HEK293 (cell line): ENCODE data around the gene FBN2.

Experiments used
- CTCF ChIP-seq: fragments of 450-650 bp; formaldehyde crosslinking; IDR thresholded peaks from 2 replicates; pipeline ENCODE4 v1.5.1; 2016; ENCODE audit warnings: missing biosample characterization, missing genetic modification characterization
- HOXC10 ChIP-seq: sonication (generic); formaldehyde crosslinking; IDR thresholded peaks from 2 replicates; pipeline ENCODE4 v1.8.1; 2023; ENCODE audit warnings: mild to moderate bottlenecking, missing genetic modification reagents
- KLF10 ChIP-seq: fragments of 450-650 bp; IDR thresholded peaks from 2 replicates; pipeline ENCODE4 v1.5.1; 2018; ENCODE audit warnings: missing biosample characterization, mild to moderate bottlenecking, missing genetic modification characterization
- PBX3 ChIP-seq: sonication (generic); formaldehyde crosslinking; IDR thresholded peaks from 2 replicates; pipeline ENCODE4 v1.8.1; 2022; ENCODE audit warnings: mild to moderate bottlenecking, moderate library complexity, missing genetic modification reagents
- ZBTB49 ChIP-seq: fragments of 450-650 bp; formaldehyde crosslinking; IDR thresholded peaks from 2 replicates; pipeline ENCODE4 v1.5.1; 2016; ENCODE audit warnings: missing biosample characterization, missing genetic modification characterization, low read depth
- ZNF560 ChIP-seq: fragments of 450-650 bp; formaldehyde crosslinking; IDR thresholded peaks from 2 replicates; pipeline ENCODE4 v1.5.1; 2017; ENCODE audit warnings: missing biosample characterization, missing genetic modification characterization, borderline replicate concordance
- ZNF830 ChIP-seq: fragments of 450-650 bp; IDR thresholded peaks from 2 replicates; pipeline ENCODE4 v1.5.0; 2018; ENCODE audit warnings: missing biosample characterization, missing genetic modification characterization, low read depth, mild to moderate bottlenecking, moderate library complexity

- TF ChIP-seq PBX3 (CRISPR knock-in tag) = no peak
- TF ChIP-seq ZBTB49 (tag by site-specific recombination) = no peak
- no peak for TF ChIP-seq HOXC10 (CRISPR knock-in tag)
- TF ChIP-seq ZNF560 (tag by site-specific recombination) = no peak
- TF ChIP-seq KLF10 (tag by site-specific recombination) = no peak
- no peak for TF ChIP-seq CTCF
- no peak for TF ChIP-seq ZNF830 (tag by site-specific recombination)
These were observed 232.7 kb downstream of the FBN2 start for GRCh38 chr5:128305341-128305740.
